Measurements from ENCODE around the gene CCDC138.

DNA sequence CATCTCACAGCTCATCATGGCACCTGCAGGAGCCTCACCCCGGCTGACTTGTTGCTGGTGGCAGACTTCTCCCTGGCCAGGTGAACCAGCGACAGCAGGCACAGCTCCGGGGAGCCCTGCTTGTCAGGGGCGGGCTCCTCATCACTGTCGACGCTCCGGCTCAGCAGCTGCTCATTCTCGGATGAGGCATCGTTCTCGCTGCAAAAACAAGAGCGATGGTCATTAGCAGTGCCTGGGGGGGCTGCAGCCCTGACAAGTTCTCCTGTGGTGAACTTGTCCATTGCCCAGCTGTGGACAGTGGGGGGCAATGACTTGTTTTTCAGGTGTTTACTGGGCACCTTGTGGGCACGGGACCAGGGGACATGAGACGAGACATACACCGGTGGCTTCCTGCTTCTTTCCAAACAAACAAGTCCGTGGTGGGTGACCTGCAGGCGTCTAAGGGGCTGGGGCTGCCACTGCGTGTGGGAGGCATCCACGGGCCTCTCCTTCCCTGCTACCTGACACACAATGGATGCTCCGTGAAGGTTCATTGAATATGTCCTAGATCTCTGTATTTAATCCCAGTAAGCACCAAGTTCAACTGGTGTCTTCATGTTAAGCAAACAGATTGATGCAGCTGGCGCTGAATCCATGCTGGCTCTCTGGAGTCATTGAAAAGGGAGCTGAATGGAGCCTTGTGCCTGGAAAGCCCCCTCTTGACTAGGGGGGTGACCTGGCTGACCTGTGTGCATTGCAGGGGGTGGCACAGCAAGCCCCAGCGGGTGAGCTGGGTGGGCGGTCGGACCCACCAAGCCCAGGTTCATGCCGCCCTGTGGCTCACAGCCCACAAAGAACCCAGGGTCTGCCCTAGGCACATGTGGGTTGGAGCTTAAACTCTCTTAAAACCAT lies 121.5 kb downstream of the CCDC138 start:
- no peak for TF ChIP-seq CTCF (CRISPR knock-in tag; IDR thresholded peaks at IDR 0.05)
- no peak for TF ChIP-seq ARNT (IDR thresholded peaks at IDR 0.05)
- TF ChIP-seq FOSL2 (CRISPR knock-in tag; IDR thresholded peaks at IDR 0.05), result no peak
- no peak for TF ChIP-seq ZNF367 (CRISPR knock-in tag; IDR thresholded peaks at IDR 0.05; ENCODE audit: borderline replicate concordance)
- TF ChIP-seq, protein P1, sequence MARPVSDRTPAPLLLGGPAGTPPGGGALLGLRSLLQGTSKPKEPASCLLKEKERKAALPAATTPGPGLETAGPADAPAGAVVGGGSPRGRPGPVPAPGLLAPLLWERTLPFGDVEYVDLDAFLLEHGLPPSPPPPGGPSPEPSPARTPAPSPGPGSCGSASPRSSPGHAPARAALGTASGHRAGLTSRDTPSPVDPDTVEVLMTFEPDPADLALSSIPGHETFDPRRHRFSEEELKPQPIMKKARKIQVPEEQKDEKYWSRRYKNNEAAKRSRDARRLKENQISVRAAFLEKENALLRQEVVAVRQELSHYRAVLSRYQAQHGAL (CRISPR knock-in tag; IDR thresholded peaks at IDR 0.05; ENCODE audit: not compliant biosample characterization), result no peak
- no peak for TF ChIP-seq BRCA1 (CRISPR knock-in tag; IDR thresholded peaks at IDR 0.05)
- no peak for TF ChIP-seq ZMYM4 (CRISPR knock-in tag; IDR thresholded peaks at IDR 0.05)
- TF ChIP-seq ZNF17 (CRISPR knock-in tag; IDR thresholded peaks at IDR 0.05), result no peak
- no peak for TF ChIP-seq PHF5A (CRISPR knock-in tag; IDR thresholded peaks at IDR 0.05; ENCODE audit: low read depth, unreplicated experiment)

All from HepG2 (cell line).